Astrocyte of the cerebellum (primary cell): ENCODE measurements around the gene CXCL10.

Experiments used
- DNase-seq: peaks from one replicate; pipeline ENCODE4 v3.0.0-alpha.2; 2011; ENCODE audit warnings: low read depth
- H3K4me3 ChIP-seq: 2 replicates; pipeline ENCODE4 v1.5.1; 2011; ENCODE audit warnings: mild to moderate bottlenecking, low read depth, low read length, moderate library complexity
- CTCF ChIP-seq: IDR thresholded peaks from 2 replicates; pipeline ENCODE4 v1.5.1; 2012; ENCODE audit warnings: low read length, low read depth, moderate library complexity, mild to moderate bottlenecking; ENCODE audit errors: missing control alignments
- in situ Hi-C: cut with HindIII; loops from 2 replicates; pipeline ENCODE4 v1.10.0; 2017; ENCODE audit warnings: low sequenced_read_pairs

Gene CXCL10

DNA sequence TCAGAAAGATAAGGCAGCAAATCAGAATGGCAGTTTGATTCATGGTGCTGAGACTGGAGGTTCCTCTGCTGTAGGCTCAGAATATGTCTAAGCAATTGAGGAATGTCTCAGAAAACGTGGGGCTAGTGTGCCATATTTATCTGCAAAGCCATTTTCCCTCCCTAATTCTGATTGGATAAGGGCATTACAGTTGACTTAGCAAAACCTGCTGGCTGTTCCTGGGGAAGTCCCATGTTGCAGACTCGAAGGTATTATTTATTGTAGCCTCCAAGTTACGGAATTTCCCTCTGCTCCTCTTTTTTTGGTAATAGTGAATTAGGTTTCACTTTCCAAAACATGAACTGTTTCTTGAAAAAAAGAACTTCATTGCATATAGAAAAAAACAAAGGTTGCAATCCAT lies at the start of gene CXCL10:
TSS of gene CXCL10 (minus strand) at position 109 of the 400 bp plus-strand sequence. CDS start at position 43, 66 bp downstream.
- no peak for DNase-seq
- H3K4me3 ChIP-seq, result no peak within 1 kb of the TSS
- in situ Hi-C loops, result no loop called here
- TF ChIP-seq CTCF, result no peak

GRCh38 chr4:76072760-76073159 lies 49.5 kb upstream of the CXCL10 start:
- DNase-seq, result no peak
- in situ Hi-C loops, result no loop called here
- H3K4me3 ChIP-seq, result no peak overlapping the region
- no peak for TF ChIP-seq CTCF

DNA sequence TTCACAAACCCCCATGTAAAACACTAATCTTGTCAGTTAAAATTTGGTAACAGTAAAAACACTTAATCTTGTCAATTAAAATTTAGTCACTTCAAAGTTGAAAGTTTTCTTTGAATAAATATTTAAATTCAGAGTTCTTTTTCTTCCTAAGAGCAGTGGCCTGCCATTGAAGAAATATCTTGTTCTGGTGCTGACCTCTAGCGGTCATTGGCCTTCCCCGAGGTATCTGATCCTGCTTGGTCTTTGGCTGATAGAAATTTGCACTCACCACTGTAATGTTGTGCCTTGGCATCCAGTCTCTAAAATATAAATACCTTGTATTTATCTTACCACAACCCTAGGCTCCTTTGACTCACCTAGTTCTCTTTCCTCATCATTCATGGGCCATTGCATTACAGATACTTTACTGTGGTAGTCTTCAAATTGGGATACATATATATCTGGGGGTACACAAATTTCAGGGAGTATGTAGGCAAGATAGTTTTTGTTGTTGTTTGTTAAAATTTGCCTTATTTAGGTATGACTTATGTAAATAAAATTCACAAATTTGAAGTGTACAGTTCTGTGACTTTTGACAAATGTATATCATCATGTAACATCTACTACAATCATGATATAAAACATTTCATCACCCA lies 44.5 kb upstream of the CXCL10 start:
- peak; percentile 90 for TF ChIP-seq CTCF
- in situ Hi-C loops, result no loop called here
- H3K4me3 ChIP-seq, result no peak overlapping the region
- peak; percentile 61 for DNase-seq

GRCh38 chr4:76066546-76066945 lies 43.2 kb upstream of the CXCL10 start:
- no peak for DNase-seq
- no peak overlapping the region for H3K4me3 ChIP-seq
- TF ChIP-seq CTCF, result no peak
- in situ Hi-C loops, result no loop called here

GRCh38 chr4:76061982-76062381 lies 38.7 kb upstream of the CXCL10 start:
- no peak overlapping the region for H3K4me3 ChIP-seq
- no peak for TF ChIP-seq CTCF
- in situ Hi-C loops, result no loop called here
- DNase-seq, result no peak

DNA sequence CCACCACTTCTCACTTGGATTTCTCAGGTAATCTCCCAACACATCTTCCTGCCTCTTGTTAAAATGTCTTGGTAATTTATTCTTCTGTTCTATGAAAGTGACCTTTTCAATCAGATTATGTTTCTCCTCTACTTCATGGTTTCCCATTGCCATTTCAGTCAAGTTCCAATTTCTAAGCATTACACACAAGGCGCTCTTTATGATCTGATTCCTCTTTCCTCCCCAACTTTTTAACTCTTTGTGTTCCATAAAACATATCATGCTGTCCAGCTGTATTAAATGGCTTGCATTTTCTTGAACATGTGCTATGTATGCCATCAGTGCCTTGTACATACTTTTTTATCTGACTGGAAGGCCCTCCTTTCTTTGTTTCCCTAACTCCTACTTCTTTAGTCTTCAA lies 38.1 kb upstream of the CXCL10 start:
- no peak overlapping the region for H3K4me3 ChIP-seq
- no peak for DNase-seq
- no peak for TF ChIP-seq CTCF
- in situ Hi-C loops, result no loop called here

- no peak overlapping the region for H3K4me3 ChIP-seq
- no peak for DNase-seq
- in situ Hi-C loops, result no loop called here
- no peak for TF ChIP-seq CTCF
These were observed 37.2 kb upstream of the CXCL10 start for GRCh38 chr4:76060506-76060905.
